OCI-LY1 (cell line): ENCODE data around the gene FOXF2.

Source experiments
- CTCF ChIP-seq: fragments of 200-600 bp; sonication (generic), shearing (Covaris generic); IDR thresholded peaks from 2 replicates; pipeline ENCODE4 v1.5.1; 2017; ENCODE audit warnings: mild to moderate bottlenecking, antibody characterized with exemption, low read length, moderate library complexity, mixed read lengths
- EZH2 ChIP-seq: fragments of 200-600 bp; sonication (generic), shearing (Covaris generic); IDR thresholded peaks from 2 replicates; pipeline ENCODE4 v1.8.0; 2017; ENCODE audit warnings: borderline replicate concordance, mixed run types, mild to moderate bottlenecking, antibody characterized with exemption, low read length, moderate library complexity, mixed read lengths

DNA sequence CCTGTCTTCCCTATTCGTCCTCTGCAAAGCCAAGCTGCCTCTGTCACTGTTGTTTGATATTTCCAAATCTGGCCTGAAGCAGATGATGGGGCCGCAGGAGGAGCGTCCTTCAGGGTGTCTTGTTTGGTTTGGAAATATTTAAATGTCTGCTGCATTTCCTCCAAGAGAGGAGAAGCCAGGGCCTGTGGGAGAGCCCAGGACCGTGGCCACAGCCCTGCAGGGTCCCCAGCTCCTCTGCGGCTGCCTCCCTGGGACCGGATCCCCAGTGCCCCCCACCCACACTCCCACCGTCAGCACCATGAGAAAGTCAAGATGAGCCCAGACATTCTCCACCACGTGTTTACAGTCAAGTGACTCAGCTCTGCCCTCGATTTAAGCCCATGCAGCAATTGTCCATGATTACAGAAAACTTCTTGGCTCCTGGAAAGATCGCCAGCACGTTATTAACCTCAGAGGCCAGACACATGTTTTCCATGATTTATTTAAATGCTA lies 18.2 kb downstream of the FOXF2 start:
- TF ChIP-seq CTCF (no peak), EZH2 (no peak)
